NCI-H2227 treated with DMSO at 0.1 percent for 48 hours (cell line): Measurements from ENCODE around the gene DENND1A.

ENCODE experiments used
- DNase-seq: peaks from one replicate; lab custom pipeline; 2025; lab: John Stamatoyannopoulos, UW

Gene DENND1A

GRCh38 chr9:123724211-123724796, 205.6 kb downstream of the DENND1A start:
- no peak for DNase-seq

- DNase-seq, result no peak
Measured at GRCh38 chr9:123723135-123723875, 206.6 kb downstream of the DENND1A start.

GRCh38 chr9:123722378-123722777, 207.5 kb downstream of the DENND1A start:
- DNase-seq, result no peak

- no peak for DNase-seq
Measured at GRCh38 chr9:123718188-123718587, 211.7 kb downstream of the DENND1A start.

- DNase-seq, result no peak
Measured at GRCh38 chr9:123717581-123718175, 212.2 kb downstream of the DENND1A start.

GRCh38 chr9:123716339-123716945, 213.5 kb downstream of the DENND1A start:
- no peak for DNase-seq

- DNase-seq, result no peak
Measured at GRCh38 chr9:123715258-123715657, 214.7 kb downstream of the DENND1A start.

DNA sequence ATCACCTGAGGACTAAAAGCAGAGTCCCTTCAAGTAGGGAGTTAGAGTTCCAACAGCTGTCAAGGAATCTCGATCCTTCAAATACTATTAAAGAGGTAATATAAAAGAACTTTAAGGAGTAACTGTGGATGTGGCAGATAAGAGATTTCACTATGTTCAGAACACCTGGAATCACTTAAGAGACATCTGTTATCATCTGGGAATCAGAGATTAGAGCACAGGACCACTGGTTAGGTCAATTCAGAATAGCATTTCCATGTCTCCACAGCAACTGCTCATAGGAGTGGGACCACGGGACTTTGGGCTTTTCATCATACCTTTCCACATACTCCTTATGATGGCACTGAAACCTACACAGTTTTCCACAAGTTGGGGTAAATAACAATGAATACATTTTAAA, 216.6 kb downstream of the DENND1A start:
- no peak for DNase-seq

DNA sequence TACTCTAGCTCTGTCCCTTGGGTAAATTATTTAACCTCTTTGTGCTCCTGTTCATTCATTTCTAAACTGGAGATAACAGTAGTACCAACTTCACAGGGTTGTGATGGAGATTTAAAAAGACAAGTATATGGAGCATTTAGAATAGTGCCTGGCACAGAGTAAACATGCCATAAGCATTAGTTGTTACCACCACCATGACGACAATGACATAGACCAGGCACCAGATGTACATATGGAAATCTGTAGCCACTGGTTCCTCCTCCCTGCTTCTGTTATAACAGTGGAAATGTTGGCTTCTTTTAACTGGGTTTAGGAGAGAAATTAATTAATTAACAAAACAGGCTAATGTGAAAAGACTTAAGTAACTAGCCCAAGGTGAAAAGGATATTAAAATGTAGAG, 217.5 kb downstream of the DENND1A start:
- no peak for DNase-seq

DNA sequence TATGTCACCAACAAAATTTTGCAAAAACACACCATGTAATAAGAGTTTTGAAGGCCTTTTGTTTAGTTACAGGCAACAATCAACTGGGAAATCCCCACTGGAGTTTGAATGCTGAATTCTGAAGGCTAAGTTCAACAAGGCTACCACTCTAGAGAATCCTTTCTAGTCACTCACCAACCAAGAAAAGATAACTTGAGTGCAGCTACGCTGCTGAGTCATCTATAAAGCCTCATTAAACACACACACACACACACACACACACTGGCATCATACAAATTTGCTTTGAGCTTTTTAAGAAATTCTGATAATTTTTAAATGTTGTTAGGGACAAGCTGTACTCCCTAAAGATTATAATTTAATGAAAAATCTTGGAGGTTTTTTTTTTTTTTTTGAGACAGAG, 219.6 kb downstream of the DENND1A start:
- no peak for DNase-seq

GRCh38 chr9:123702483-123702882, 227.4 kb downstream of the DENND1A start:
- DNase-seq, result no peak

DNA sequence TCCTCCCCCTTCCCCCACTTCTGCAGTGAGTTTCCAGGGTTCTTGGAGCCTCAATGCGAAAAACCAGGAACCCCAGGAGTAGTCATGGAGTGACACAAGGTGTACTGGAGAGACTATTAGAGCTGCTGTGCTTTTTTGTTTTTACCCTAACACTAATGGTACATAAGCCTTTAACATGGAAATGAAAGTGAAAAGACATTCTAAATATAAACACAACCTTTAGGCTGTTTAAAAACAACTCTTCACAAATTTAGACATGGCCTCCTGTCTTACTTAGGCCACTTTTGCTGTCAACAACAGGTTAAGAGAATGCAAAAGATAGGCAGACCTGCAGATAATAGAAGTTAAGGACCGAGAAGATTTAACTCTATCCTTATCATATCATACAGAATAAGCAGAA, 232.2 kb downstream of the DENND1A start:
- DNase-seq, result no peak

DNA sequence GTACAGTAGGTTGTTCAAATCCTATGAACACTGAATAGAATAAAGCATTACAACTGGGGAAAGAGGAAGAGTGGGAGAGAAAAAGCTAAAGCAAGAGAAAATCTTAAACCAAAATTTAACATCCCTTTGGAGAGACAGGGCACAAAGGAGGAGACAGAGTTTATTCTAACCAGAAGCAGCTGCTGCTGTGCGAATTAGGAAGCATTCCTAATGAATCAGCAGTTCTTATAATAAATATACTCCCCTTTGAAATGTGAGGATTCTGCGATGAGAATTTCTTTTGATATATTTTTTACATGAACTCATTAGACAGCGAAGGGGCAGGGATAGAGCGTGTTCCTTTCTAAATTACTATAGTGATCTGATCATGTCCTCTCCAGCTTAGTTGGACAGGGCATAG, 233.4 kb downstream of the DENND1A start:
- DNase-seq, result no peak

- no peak for DNase-seq
Measured at GRCh38 chr9:123695386-123695785, 234.5 kb downstream of the DENND1A start.

- no peak for DNase-seq
Measured at GRCh38 chr9:123691765-123692303, 238.1 kb downstream of the DENND1A start.

- DNase-seq, result no peak
Measured at GRCh38 chr9:123689701-123690428, 240.1 kb downstream of the DENND1A start.

- no peak for DNase-seq
Measured at GRCh38 chr9:123687246-123687751, 242.6 kb downstream of the DENND1A start.

- no peak for DNase-seq
Measured at GRCh38 chr9:123686829-123687192, 243.1 kb downstream of the DENND1A start.

GRCh38 chr9:123686131-123686828, 243.6 kb downstream of the DENND1A start:
- DNase-seq, result no peak

GRCh38 chr9:123685489-123686083, 244.3 kb downstream of the DENND1A start:
- peak; percentile 10 for DNase-seq
